Smooth muscle cell (in vitro differentiated cells): ENCODE data around the gene PEX14. TPM values are rescaled to one million over a fixed set of nuclear protein-coding genes. Genes with fewer than 3 reads are reported as not detected.
"Not testable (repeated sequence)": the region's sequence is repeated elsewhere in the genome, so short reads cannot be mapped to it uniquely, and the experiment has no call there.

ENCODE experiments used
- DNase-seq: peaks from one replicate; lab custom pipeline; 2025; ENCODE audit not compliant: unreplicated experiment; lab: John Stamatoyannopoulos, UW
- H2AFZ ChIP-seq: fragments of 200-600 bp; sonication (generic); 2 replicates; pipeline ENCODE4 v1.6.0; 2016; ENCODE audit warnings: antibody characterized with exemption, low read depth, mild to moderate bottlenecking
- H3F3A ChIP-seq: fragments of 200-600 bp; sonication (generic); 2 replicates; pipeline ENCODE4 v1.6.0; 2017; ENCODE audit warnings: antibody characterized with exemption, low read depth
- H3K27ac ChIP-seq: fragments of 200-600 bp; sonication (generic); 2 replicates; pipeline ENCODE4 v1.5.1; 2016; ENCODE audit warnings: low read depth, mild to moderate bottlenecking
- H3K27me3 ChIP-seq: fragments of 200-600 bp; sonication (generic); 2 replicates; pipeline ENCODE4 v1.6.1; 2016; ENCODE audit warnings: low read depth, mild to moderate bottlenecking
- H3K36me3 ChIP-seq: fragments of 200-600 bp; sonication (generic); 2 replicates; pipeline ENCODE4 v1.5.1; 2016; ENCODE audit warnings: low read depth
- H3K4me1 ChIP-seq: fragments of 200-600 bp; sonication (generic); 2 replicates; pipeline ENCODE4 v1.5.1; 2016; ENCODE audit warnings: low read depth
- H3K4me2 ChIP-seq: fragments of 200-600 bp; sonication (generic); 2 replicates; pipeline ENCODE4 v1.6.0; 2016; ENCODE audit warnings: mild to moderate bottlenecking
- H3K4me3 ChIP-seq: fragments of 200-600 bp; sonication (generic); 2 replicates; pipeline ENCODE4 v1.5.1; 2016; ENCODE audit warnings: mild to moderate bottlenecking
- H3K79me2 ChIP-seq: fragments of 200-600 bp; sonication (generic); 2 replicates; pipeline ENCODE4 v1.6.0; 2016; ENCODE audit warnings: low read depth, mild to moderate bottlenecking
- H3K9ac ChIP-seq: fragments of 200-600 bp; sonication (generic); 2 replicates; pipeline ENCODE4 v1.6.0; 2016; ENCODE audit warnings: low read depth
- H3K9me3 ChIP-seq: fragments of 200-600 bp; sonication (generic); replicated peaks from 2 replicates; pipeline ENCODE4 v1.5.1; 2016; ENCODE audit warnings: low read depth
- H4K20me1 ChIP-seq: fragments of 200-600 bp; sonication (generic); 2 replicates; pipeline ENCODE4 v1.6.0; 2016; ENCODE audit warnings: low read depth
- CTCF ChIP-seq: fragments of 200-600 bp; sonication (generic); IDR thresholded peaks from 2 replicates; pipeline ENCODE4 v1.5.1; 2017; ENCODE audit warnings: borderline replicate concordance, mild to moderate bottlenecking, antibody characterized with exemption; ENCODE audit not compliant: insufficient read depth, poor library complexity, severe bottlenecking
- WGBS: methylation state at CpG from one replicate; pipeline ENCODE4 v1.1.7; 2016; ENCODE audit warnings: low lambda C conversion rate; 5-methylcytosine and 5-hydroxymethylcytosine counted together
- polyA plus RNA-seq: library from polyadenylated mRNA; unstranded; fragments of >200 nt; fragmentation: Nextera tagmentation; extraction: Ambion mirVana; gene quantifications from 2 replicates; pipeline ENCODE4 v1.2.1, GENCODE V29; 2016
- total RNA-seq: library from RNA; depleted of rRNA; stranded (reverse); fragments of >200 nt; gene quantifications from 2 replicates; pipeline ENCODE4 v1.2.3, GENCODE V29; 2014

The PEX14 gene
- total RNA-seq: 8.2 and 14.2 TPM in 2 replicates
- polyA plus RNA-seq: 15.2 and 23.1 TPM in 2 replicates

GRCh38 chr1:10474613-10475507, at the start of gene PEX14:
Gene PEX14 (plus strand): TSS chr1:10474950. CDS start chr1:10474967, 17 bp downstream.
- peak; percentile 46 for DNase-seq
- Histone ChIP-seq H3K4me1 (peaks cover 15% of the 10 kb centered on the region), H3K9me3 (no peaks in the 10 kb centered on the region), H4K20me1 (peaks cover 12% of the 10 kb centered on the region), H3K4me2 (peak within 1 kb of the TSS; percentile 90), H3K4me3 (peak within 1 kb of the TSS; percentile 71), H3K27ac (no peak within 1 kb of the TSS), H3K27me3 (no peaks in the 10 kb centered on the region), H2AFZ (peak within 1 kb of the TSS; percentile 92), H3F3A (no peaks in the 10 kb centered on the region), H3K36me3 (no peaks in the 10 kb centered on the region), H3K9ac (peak within 1 kb of the TSS; percentile 79), H3K79me2 (peaks cover 41% of the 10 kb centered on the region)
- TF ChIP-seq CTCF: no peak
- WGBS: 14% methylated on average over 43 of the region's 50 CpGs

- H3K36me3 ChIP-seq, H3K4me1 ChIP-seq, H2AFZ ChIP-seq, H3K9ac ChIP-seq, H3K4me3 ChIP-seq, H3K27me3 ChIP-seq, H3K27ac ChIP-seq, H3K79me2 ChIP-seq, H3K9me3 ChIP-seq, H3F3A ChIP-seq, DNase-seq, H4K20me1 ChIP-seq, H3K4me2 ChIP-seq: not testable (repeated sequence)
- 85% methylated on average over 21 of the region's 21 CpGs for WGBS
These were observed 48.8 kb upstream of the PEX14 start for GRCh38 chr1:10425826-10426534.

DNA sequence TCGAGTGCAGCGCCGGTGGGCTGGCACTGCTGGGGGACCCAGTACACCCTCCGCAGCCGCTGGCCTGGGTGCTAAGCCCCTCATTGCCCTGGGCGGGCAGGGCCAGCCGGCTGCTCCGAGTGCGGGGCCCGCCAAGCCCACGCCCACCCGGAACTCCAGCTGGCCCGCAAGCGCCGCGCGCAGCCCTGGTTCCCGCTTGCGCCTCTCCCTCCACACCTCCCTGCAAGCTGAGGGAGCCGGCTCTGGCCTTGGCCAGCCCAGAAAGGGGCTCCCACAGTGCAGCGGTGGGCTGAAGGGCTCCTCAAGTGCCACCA, 48.3 kb upstream of the PEX14 start:
- H4K20me1 ChIP-seq, H3K4me1 ChIP-seq, H2AFZ ChIP-seq, H3K79me2 ChIP-seq, H3K27ac ChIP-seq, H3K4me2 ChIP-seq, DNase-seq, H3K27me3 ChIP-seq, H3K9me3 ChIP-seq, H3F3A ChIP-seq, H3K9ac ChIP-seq, H3K4me3 ChIP-seq, H3K36me3 ChIP-seq: not testable (repeated sequence)
- WGBS: 97% methylated on average over 15 of the region's 21 CpGs

DNA sequence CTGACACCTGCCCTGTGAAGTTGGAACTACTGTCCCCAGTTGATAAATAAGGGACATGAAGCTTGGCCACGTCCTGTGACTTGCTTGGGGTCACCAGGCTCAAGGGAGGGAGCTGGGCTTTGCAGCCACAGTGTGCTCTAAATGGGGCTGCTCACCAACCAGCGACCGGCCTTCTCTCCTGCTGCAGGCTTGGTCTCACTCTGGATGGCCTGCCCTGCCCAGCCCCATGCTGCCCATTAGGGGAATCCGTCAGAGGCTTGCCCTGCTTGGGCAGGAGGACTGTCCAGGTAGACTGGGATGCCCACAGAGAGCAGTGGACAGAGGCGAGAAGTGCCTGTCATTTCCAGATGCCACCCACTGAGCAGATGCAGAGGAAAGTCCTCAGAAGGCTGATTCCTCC, 45.8 kb upstream of the PEX14 start:
- no peaks in the 10 kb centered on the region for H3K27me3 ChIP-seq
- no peak overlapping the region for H2AFZ ChIP-seq
- H3K4me3 ChIP-seq: no peak overlapping the region
- DNase-seq: no peak
- H3K36me3 ChIP-seq: no peaks in the 10 kb centered on the region
- H3K79me2 ChIP-seq: no peaks in the 10 kb centered on the region
- 85% methylated on average over 5 of the region's 5 CpGs for WGBS
- no peak for TF ChIP-seq CTCF
- H3K4me1 ChIP-seq: peaks cover 5% of the 10 kb centered on the region
- no peaks in the 10 kb centered on the region for H3F3A ChIP-seq
- no peak overlapping the region for H3K4me2 ChIP-seq
- H3K9me3 ChIP-seq: no peaks in the 10 kb centered on the region
- no peak overlapping the region for H3K9ac ChIP-seq
- no peak overlapping the region for H3K27ac ChIP-seq
- no peaks in the 10 kb centered on the region for H4K20me1 ChIP-seq
